ENCODE data around the gene HOMEZ.
"Not testable (repeated sequence)": the region's sequence is repeated elsewhere in the genome, so short reads cannot be mapped to it uniquely, and the experiment has no call there.

Gene HOMEZ

DNA sequence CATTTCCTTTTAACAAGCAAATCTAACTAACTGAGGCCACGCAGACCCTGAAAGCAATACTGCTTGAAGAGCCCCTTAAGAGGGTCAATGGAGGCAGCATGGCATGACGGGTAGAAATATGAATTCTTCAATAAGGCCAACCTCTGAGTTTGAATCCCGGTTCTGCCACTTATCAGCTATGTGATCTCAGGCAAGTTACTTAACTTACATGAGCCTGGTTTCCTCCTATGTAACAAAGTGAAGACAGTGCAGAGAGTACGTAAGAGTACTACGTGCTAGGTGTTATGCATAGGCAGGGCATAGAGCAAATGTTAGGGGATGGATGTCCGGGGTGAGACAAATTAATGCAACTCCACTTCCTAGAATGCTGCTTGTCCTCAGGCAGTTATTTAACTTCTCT, 4.7 kb downstream of the HOMEZ start:
- DNase-seq (ENCODE audit: low spot score) = no peak

DNA sequence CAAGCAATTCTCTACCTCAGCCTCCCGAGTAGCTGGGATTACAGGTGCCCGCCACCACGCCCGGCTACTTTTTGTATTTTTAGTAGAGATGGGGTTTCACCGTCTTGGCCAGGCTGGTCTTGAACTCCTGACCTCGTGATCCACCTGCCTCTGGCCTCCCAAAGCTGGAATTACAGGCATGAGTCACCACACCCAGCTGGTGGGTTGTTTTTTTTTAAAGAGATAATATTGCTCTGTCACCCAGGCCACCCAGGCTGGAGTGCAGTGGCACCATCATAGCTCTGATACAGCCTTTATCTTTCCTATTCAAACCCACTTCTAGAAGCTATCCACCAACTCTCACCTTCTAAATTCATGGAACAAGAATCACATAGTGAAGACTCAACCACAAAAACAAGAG, 8.0 kb downstream of the HOMEZ start:
- not testable (repeated sequence) for DNase-seq (ENCODE audit: low spot score)

DNA sequence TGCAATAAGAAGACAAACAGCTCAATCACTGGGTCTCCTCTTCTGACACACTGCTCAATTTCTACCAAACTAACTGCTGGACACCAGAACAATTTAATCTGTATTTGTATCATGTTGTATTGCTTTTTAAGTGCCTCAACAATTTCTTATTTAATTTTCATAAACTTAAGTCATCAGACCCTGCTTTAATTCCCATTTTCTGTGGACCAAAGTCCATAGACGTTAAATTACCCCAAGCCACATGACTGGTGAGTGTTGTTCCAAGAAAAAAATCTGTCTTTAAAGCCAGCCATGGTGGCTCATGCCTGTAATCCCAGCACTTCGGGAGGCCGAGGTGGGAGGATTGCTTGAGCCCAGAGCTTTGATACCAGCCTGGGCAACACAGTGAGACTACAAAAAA, 8.7 kb downstream of the HOMEZ start:
- DNase-seq (ENCODE audit: low spot score) = no peak

DNA sequence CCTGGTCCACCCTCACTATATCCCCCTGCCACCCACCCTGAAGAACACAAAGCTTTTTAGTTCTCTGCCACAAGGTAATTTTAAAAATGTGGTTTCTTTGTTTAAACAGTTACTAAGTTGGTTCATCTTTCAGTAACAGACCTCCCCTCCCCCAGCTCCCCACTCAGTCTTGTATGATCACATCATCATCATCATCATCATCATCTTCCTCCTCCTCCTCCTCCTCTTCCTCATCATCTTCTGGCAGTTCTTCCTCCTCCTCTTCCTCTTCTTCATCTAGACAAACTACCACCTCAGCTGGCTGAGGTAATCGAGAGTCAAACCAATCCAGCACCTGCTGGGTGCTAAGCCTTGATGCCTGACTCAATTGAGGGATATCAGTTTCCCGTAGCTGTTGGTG, 10.5 kb downstream of the HOMEZ start:
- no peak for DNase-seq (ENCODE audit: low spot score)

DNA sequence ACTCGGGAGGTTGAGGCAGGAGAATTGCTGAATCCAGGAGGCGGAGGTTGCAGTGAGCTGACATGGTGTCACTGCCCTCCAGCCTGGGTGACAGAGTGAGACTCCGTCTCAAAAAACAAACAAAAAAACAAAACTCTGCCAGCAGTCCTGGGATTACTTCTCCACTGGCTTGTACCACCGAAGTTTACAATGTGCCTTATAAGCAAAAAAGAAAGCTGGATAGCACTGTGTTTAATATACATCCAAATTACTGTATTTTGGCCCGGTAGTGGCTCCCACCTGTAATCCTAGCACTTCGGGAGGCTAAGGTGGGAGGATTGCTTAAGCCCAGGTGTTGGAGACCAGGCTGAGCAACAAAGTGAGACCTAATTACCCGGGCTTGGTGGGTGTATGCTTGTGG, 16.7 kb downstream of the HOMEZ start:
- no peak for DNase-seq (ENCODE audit: low spot score)

DNA sequence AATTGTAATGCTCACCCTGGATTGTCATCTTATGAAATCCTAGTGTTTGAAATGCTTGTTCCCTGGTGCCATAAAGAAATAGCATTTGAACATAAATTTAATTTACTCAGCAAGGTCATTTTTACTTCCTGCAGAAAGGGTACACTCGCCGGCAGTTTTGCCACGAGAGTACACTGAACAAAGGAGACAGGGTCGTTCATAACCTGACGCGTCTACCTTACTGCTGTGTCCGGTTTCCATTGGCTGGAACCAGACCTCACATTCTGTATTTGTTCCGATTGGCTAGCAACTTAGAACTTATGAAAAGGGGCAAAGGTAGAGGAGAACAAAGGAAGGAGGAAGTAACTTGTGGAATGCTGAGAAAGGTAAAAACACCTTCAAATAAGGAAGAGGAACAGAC, 25.1 kb downstream of the HOMEZ start:
- not testable (repeated sequence) for DNase-seq (ENCODE audit: low spot score)

DNA sequence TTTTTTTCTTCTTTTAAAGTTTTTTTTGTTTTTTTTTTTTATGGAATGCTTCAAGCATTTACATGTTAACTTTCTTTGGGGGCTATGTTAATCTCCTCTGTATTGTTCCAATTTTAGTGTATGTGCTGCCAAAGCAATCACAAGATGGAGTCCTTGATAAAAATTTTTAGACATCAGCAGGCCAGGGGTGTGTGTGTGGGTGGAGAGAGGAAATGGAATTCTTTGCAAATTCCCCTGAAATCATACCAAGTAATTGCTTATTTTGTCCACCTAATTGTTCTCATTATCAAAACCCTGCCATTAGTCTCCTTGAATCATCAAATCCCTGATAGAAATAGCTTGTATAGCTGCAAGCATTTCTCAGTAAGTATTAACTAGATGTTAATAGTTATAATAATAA, 26.5 kb downstream of the HOMEZ start:
- no peak for DNase-seq (ENCODE audit: low spot score)

DNA sequence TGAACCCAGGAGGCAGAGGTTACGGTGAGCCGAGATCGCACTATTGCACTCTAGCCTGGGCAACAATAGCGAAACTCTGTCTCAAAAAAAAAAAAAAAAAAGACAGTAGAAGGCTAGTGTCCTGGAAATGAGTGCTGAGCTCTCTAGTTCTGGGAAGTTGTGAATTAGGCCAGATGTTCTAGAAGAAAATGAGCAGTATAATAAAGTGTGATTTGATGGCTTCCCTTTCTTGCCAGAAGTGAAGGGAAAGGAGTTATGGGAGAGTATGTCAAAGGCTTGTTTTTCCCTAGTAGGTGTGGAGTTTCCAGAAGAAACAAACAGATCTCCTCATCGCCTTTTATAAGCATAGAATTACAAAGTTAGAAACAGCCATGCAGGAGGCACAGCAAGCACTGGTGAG, 27.7 kb downstream of the HOMEZ start:
- DNase-seq (ENCODE audit: low spot score) = no peak

DNA sequence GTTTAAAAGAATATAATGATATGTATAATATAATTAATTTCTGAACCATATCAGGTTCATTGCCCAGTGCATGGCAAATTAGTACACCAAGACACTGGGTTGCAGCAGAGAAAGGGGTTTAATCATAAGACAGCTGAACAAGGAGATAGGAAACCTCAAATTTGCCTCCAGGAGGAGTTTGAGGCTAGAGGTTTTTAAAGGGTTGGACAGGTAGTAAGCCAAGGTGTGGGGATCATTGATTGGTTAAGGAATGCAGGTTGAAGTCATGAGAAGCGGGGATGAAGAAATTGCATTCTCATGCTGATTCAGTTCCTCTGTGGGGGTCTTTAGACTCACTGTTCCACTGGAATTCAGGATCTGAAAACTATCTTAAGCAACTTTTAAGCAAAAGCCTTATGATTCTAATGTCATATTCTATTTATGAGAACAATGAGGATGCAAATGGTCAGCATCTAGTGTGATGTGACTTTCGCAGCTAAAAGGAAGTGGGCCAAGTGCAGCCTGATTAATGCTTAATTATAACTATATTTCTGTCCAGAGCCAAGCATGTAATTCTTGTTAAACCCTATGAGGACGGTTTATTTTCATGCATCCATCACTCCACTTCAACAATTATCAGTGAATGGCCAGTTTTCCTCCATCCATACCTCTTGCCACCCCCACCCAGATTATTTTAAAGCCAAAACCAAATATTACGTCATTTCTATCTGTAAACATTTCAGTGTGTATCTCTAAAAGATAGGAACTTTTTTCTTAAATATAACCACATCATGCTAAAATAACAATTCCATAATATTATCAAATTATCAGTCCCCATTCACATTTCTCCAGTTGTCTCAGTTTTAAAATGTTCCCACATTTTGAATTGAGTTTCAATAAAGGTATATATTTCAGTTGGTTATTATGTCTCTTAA, 33.3 kb downstream of the HOMEZ start:
- DNase-seq (ENCODE audit: low spot score) = no peak

DNA sequence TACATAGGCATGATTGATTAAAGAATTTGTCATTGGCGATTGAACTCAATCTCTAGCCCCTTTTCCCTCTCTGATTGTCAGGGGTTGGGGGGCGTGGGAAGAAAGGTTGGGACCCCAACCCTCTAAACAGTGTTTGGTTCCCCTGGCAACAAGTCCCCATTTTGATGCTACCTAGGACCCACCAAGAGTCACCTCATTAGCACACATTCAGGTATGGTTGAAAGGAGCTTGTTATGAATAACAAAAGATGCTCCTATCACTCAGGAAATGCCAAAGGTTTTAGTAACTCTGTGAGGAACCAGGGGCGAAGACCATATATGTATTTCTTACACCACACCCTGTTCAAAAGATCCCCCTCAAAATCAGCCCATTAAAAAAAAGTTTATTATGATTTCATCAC, 33.9 kb downstream of the HOMEZ start:
- no peak for DNase-seq (ENCODE audit: low spot score)

DNA sequence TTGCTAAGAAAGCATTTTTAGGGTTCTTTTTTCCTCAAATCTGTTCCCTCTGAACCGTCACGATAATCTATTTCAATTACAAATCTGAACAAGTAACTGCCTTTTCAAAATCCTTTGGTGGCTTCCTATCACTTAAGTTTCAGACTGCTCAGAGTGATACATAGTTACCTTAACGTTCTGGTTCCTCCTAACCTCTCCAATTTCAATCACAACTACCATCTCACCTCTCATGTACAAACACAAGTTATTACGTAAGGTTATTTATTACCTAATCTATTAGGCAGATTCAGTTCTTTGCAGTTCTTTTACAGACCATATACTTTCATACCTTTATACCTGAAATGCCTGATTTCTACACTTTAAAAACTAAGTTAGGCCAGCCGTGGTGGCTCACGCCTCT, 36.1 kb downstream of the HOMEZ start:
- DNase-seq (ENCODE audit: low spot score) = no peak

DNA sequence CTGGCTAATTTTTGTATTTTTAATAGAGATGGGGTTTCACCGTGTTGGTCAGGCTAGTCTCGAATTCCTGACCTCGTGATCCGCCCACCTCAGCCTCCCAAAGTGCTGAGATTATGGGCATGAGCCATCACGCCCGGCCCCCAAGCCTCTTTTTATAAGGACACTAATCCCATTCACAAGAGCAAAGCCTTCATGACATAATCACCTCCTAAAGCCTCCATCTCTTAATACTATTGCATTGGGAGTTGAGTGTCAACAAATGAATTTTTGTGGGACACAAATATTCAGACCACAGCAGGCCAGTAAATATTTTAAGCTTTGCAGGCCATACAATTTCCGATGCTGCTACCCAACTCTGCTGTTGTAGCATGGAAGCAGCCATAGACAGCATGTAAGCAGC, 37.3 kb downstream of the HOMEZ start:
- DNase-seq (ENCODE audit: low spot score) = peak; percentile 3

DNA sequence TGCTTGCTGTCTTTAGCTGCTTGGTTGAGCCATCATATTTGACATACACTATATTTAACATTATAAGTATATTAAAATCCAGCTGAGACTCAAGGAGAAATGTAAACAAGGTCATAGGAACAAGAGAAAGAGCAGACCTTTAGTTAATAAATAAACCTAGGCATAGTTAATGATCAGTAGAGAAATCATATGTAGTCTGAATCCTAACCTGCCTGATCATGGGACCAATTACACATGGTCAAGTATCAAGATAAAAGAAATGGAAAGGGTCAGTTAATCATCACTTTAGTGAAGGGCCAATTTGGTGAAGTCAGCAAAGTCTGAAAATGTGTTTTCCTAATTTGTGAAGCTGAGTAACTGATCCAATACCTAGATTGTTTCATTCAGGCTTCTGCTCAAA, 40.6 kb downstream of the HOMEZ start:
- no peak for DNase-seq (ENCODE audit: low spot score)

DNA sequence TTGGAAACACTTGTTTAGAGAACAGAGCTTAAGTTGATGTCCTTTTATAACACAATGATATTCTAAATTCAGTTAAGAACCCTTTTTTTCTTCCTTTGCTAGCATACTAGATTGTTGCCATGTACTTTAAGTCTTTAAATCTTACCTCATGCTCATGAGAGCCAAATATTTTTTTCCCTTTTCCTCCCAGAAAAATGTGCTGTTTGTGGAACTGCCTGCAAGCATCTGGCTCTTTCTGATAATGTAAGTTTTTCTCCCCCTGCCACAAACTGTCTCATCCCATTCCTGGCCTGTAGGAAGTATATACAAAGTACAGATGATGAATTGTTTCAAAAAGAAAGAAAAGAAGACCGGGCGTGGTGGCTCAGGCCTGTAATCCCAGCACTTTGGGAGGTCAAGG, 42.9 kb downstream of the HOMEZ start:
- DNase-seq (ENCODE audit: low spot score) = no peak

DNA sequence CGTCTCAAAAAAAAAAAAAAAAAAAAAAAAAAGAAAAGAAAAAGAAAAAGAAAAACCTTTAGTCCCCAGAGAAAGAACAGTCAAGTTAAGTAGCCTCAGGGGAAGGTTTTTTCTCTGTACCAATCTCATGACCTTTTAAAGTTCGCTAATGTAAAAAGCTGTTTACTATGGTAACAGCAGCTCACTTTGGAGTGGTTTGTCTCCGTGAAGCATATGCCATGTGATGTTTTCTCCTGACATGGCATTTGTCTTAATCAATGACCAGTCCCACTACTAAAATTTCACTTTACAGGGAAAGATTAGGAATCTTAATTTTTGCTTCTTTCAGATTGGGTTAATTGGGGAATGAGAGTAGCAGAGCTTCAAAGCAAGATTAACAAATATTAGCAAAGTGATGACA, 43.9 kb downstream of the HOMEZ start:
- DNase-seq (ENCODE audit: low spot score) = no peak

DNA sequence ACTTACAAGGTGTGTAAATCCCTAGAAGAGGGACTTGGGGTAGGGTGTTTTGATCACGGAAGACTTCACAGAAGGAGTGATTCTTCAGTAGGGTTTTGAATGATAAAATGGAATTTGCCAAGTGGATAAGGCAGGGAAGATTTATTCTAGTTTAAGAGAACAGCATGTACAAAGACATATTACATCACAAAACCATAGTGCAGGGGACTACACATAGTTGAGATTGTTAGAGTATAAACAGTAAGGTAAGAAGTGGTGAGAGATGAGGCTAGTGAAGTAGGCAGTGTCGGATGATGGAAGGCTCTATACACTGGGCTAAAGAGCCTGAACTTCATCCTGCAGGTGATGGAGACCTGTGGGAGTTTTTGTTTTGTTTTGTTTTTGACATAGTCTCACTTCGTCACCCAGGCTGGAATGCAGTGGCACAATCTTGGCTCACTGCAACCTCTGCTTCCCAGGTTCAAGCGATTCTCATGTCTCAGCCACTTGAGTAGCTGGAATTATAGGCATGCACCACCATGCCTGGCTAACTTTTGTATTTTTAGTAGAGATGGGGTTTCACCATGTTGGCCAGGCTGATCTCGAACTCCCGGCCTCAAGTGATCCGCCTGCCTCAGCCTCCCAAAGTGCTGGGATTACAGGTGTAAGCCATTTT, 44.7 kb downstream of the HOMEZ start:
- not testable (repeated sequence) for DNase-seq (ENCODE audit: low spot score)

DNA sequence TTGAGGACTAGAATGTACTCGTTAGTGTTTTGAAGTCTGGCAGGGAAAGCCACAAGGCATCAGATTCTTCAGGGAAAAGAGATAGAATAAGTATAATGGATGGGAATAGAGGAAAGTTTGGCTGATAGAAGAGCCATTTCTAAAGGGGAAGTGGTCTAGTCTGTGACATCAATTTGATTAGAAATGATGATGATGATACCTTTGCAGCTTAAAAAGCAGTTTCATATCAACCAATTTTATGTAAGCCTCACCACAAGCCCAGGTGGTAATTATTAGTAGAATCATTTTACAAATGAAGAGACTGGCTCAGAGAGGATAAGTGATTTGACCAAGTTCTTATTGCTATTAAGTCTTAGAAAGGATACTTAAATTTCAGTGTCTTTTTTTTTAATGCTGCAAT, 45.3 kb downstream of the HOMEZ start:
- no peak for DNase-seq (ENCODE audit: low spot score)

DNA sequence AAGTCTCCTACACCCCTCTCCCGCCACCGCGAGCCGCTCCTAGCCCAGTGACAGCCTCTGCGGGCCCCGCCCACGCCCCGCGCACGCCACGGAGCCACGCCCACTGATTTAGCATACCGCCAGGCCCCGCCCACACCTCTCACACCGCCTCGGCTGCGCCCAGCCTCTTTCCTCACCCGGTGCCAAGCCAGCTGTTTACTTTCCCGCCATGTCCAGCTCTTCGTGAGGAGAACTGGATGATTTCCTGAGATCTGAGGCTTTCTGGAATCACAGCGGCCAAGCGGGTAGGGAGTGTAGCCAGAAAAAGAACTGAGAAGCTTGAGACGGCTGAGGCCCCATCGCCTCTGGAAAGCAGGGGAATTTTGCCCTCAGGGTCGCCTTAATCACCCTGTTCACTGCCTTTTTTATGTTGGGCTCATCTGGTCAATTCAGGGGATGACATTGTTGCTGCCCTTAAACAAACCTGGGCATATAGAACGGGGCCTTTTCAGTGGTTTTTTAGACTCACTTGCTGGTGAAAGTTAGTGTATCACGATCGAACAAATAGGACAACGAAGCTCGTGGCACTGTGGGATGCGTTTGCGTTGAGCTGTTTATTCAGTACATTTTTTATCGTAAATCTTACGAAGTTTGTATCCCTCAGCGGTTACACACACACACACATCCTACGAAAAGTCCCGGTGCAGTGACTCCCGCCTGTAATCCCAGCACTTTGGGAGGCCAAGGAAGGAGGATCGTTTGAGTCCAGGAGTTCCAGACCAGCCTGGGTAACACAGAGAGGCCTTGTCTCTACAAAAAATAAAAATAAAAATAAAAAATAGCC, 47.9 kb downstream of the HOMEZ start, which contains the start of gene RNF212B:
Gene RNF212B (plus strand): TSS at position 165 of the 823 bp plus-strand sequence. CDS start 2,410 bp downstream, outside the sequence.
- DNase-seq (ENCODE audit: low spot score) = peak; percentile 96

DNA sequence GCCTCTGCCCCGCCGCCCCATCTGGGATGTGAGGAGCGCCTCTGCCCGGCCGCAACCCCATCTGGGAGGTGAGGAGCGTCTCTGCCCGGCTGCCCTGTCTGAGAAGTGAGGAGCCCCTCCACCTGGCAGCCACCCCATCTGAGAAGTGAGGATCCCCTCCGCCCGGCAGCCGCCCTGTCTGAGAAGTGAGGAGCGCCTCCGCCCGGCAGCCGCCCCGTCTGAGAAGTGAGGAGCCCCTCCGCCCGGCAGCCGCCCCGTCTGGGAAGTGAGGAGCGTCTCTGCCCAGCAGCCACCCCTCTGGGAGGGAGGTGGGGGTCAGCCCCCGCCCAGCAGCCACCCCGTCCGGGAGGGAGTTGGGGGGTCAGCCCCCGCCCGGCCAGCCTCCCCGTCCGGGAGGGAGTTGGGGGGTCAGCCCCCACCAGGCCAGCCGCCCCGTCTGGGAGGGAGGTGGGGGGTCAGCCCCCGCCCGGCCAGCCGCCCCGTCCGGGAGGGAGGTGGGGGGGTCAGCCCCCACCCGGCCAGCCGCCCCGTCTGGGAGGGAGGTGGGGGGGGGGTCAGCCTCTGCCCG, 53.6 kb downstream of the HOMEZ start:
- not testable (repeated sequence) for DNase-seq (ENCODE audit: low spot score)

DNA sequence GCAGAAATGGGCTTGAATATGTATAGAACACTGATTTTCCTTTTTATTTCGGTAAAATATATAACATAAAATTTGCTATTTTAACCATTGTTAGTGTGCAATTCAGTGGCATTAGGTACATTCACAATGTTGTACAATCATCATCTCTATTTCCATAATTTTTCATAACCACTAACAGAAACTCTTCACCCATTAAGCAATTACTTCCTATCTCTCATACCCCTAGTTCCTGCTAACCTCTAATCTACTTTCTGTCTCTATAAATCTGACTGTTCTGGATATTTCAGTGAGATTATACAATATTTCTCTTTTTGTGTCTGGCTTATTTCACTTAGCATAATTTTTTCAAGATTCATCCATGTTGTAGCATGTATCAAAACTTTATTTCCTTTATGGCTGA, 57.1 kb downstream of the HOMEZ start:
- no peak for DNase-seq (ENCODE audit: low spot score)

DNA sequence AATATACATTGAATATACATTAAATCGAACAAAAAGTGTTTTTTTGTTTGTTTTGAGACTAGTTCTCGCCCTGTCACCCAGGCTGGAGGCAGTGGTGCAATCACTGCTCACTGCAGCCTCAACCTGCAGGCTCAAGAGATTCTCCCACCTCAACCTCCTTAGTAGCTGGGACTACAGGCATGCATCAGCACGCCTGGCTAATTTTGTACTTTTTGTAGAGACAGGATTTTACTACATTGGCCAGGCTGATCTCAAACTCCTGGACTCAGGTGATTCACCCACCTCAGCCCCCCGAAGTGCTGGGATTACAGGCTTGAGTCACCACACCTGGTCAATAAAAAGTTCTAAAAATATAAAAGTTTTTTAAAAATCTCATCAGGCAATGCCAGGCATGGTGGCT, 58.4 kb downstream of the HOMEZ start:
- DNase-seq (ENCODE audit: low spot score) = no peak

DNA sequence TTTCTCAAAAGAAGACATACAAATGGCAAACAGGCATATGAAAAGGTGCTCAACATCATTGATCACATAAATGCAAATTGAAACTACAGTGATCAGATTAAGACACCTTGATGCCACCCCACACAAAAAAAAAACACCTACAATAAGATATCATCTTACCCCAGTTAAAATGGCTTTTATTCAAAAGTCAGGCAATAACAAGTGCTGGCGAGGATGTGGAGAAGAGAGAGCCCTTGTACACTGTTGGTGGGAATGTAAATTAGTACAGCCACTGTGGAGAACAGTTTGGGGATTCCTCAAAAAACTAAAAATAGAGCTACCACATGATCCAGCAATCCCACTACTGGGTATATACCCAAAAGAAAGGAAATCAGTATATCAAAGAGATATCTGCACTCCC, 61.0 kb downstream of the HOMEZ start:
- not testable (repeated sequence) for DNase-seq (ENCODE audit: low spot score)

Measured in LoVo (cell line).